Smooth muscle cell (in vitro differentiated cells): ENCODE data around the gene NYNRIN. TPM values are rescaled to one million over a fixed set of nuclear protein-coding genes. Genes with fewer than 3 reads are reported as not detected.

Source experiments
- DNase-seq: peaks from one replicate; lab custom pipeline; 2025; ENCODE audit not compliant: unreplicated experiment; lab: John Stamatoyannopoulos, UW
- H2AFZ ChIP-seq: fragments of 200-600 bp; sonication (generic); 2 replicates; pipeline ENCODE4 v1.6.0; 2016; ENCODE audit warnings: antibody characterized with exemption, low read depth, mild to moderate bottlenecking
- H3F3A ChIP-seq: fragments of 200-600 bp; sonication (generic); 2 replicates; pipeline ENCODE4 v1.6.0; 2017; ENCODE audit warnings: antibody characterized with exemption, low read depth
- H3K27ac ChIP-seq: fragments of 200-600 bp; sonication (generic); 2 replicates; pipeline ENCODE4 v1.5.1; 2016; ENCODE audit warnings: low read depth, mild to moderate bottlenecking
- H3K27me3 ChIP-seq: fragments of 200-600 bp; sonication (generic); 2 replicates; pipeline ENCODE4 v1.6.1; 2016; ENCODE audit warnings: low read depth, mild to moderate bottlenecking
- H3K36me3 ChIP-seq: fragments of 200-600 bp; sonication (generic); 2 replicates; pipeline ENCODE4 v1.5.1; 2016; ENCODE audit warnings: low read depth
- H3K4me1 ChIP-seq: fragments of 200-600 bp; sonication (generic); 2 replicates; pipeline ENCODE4 v1.5.1; 2016; ENCODE audit warnings: low read depth
- H3K4me2 ChIP-seq: fragments of 200-600 bp; sonication (generic); 2 replicates; pipeline ENCODE4 v1.6.0; 2016; ENCODE audit warnings: mild to moderate bottlenecking
- H3K4me3 ChIP-seq: fragments of 200-600 bp; sonication (generic); 2 replicates; pipeline ENCODE4 v1.5.1; 2016; ENCODE audit warnings: mild to moderate bottlenecking
- H3K79me2 ChIP-seq: fragments of 200-600 bp; sonication (generic); 2 replicates; pipeline ENCODE4 v1.6.0; 2016; ENCODE audit warnings: low read depth, mild to moderate bottlenecking
- H3K9ac ChIP-seq: fragments of 200-600 bp; sonication (generic); 2 replicates; pipeline ENCODE4 v1.6.0; 2016; ENCODE audit warnings: low read depth
- H3K9me3 ChIP-seq: fragments of 200-600 bp; sonication (generic); replicated peaks from 2 replicates; pipeline ENCODE4 v1.5.1; 2016; ENCODE audit warnings: low read depth
- H4K20me1 ChIP-seq: fragments of 200-600 bp; sonication (generic); 2 replicates; pipeline ENCODE4 v1.6.0; 2016; ENCODE audit warnings: low read depth
- CTCF ChIP-seq: fragments of 200-600 bp; sonication (generic); IDR thresholded peaks from 2 replicates; pipeline ENCODE4 v1.5.1; 2017; ENCODE audit warnings: borderline replicate concordance, mild to moderate bottlenecking, antibody characterized with exemption; ENCODE audit not compliant: insufficient read depth, poor library complexity, severe bottlenecking
- WGBS: methylation state at CpG from one replicate; pipeline ENCODE4 v1.1.7; 2016; ENCODE audit warnings: low lambda C conversion rate; 5-methylcytosine and 5-hydroxymethylcytosine counted together
- polyA plus RNA-seq: library from polyadenylated mRNA; unstranded; fragments of >200 nt; fragmentation: Nextera tagmentation; extraction: Ambion mirVana; gene quantifications from 2 replicates; pipeline ENCODE4 v1.2.1, GENCODE V29; 2016
- total RNA-seq: library from RNA; depleted of rRNA; stranded (reverse); fragments of >200 nt; gene quantifications from 2 replicates; pipeline ENCODE4 v1.2.3, GENCODE V29; 2014

The NYNRIN gene
- total and polyA plus RNA-seq, 2 experiments from 2014 or later: 30.3 to 38.0 TPM

GRCh38 chr14:24428628-24429394 is 30.0 kb downstream of the NYNRIN start:
- peak overlapping the region; percentile 96 for H3K4me2 ChIP-seq

GRCh38 chr14:24429395-24430142 is 30.8 kb downstream of the NYNRIN start, which contains the start of the genes CBLN3 and KHNYN:
Gene CBLN3, minus strand, starts transcription at chr14:24429668. Its CDS starts 614 bp downstream, at chr14:24429054.
Gene KHNYN, plus strand, starts transcription at chr14:24429954. Its CDS starts 777 bp downstream, at chr14:24430731.
- 9% methylated on average over 40 of the region's 57 CpGs for WGBS
- H3K36me3 ChIP-seq: no peaks in the 10 kb centered on the region
- peak within 1 kb of the TSS; percentile 96 for H3K27ac ChIP-seq
- peak within 1 kb of the TSS; percentile 81 for H3K4me3 ChIP-seq
- TF ChIP-seq CTCF: no peak
- peak within 1 kb of the TSS; percentile 99 for H3K9ac ChIP-seq
- H3K79me2 ChIP-seq: peaks cover 22% of the 10 kb centered on the region
- H3F3A ChIP-seq: peaks cover 5% of the 10 kb centered on the region
- no peaks in the 10 kb centered on the region for H3K27me3 ChIP-seq
- peak within 1 kb of the TSS; percentile 91 for H2AFZ ChIP-seq
- H3K9me3 ChIP-seq: no peaks in the 10 kb centered on the region
- DNase-seq: peak; percentile 90
- peak within 1 kb of the TSS; percentile 96 for H3K4me2 ChIP-seq
- H4K20me1 ChIP-seq: peaks cover 27% of the 10 kb centered on the region
- peaks cover 10% of the 10 kb centered on the region for H3K4me1 ChIP-seq

More at GRCh38 chr14:24428628-24429394, 30.0 kb downstream of the NYNRIN start:
- TF ChIP-seq CTCF: no peak
- no peak for DNase-seq
- H3F3A ChIP-seq: peaks cover 5% of the 10 kb centered on the region
- no peaks in the 10 kb centered on the region for H3K9me3 ChIP-seq
- H3K9ac ChIP-seq: peak overlapping the region; percentile 99
- peaks cover 22% of the 10 kb centered on the region for H3K79me2 ChIP-seq
- H3K36me3 ChIP-seq: no peaks in the 10 kb centered on the region
- H3K4me1 ChIP-seq: peaks cover 10% of the 10 kb centered on the region
- H3K27ac ChIP-seq: peak overlapping the region; percentile 96
- no peaks in the 10 kb centered on the region for H3K27me3 ChIP-seq
- H4K20me1 ChIP-seq: peaks cover 27% of the 10 kb centered on the region
- H2AFZ ChIP-seq: no peak overlapping the region
- 93% methylated on average over 17 of the region's 18 CpGs for WGBS
- peak overlapping the region; percentile 81 for H3K4me3 ChIP-seq

DNA sequence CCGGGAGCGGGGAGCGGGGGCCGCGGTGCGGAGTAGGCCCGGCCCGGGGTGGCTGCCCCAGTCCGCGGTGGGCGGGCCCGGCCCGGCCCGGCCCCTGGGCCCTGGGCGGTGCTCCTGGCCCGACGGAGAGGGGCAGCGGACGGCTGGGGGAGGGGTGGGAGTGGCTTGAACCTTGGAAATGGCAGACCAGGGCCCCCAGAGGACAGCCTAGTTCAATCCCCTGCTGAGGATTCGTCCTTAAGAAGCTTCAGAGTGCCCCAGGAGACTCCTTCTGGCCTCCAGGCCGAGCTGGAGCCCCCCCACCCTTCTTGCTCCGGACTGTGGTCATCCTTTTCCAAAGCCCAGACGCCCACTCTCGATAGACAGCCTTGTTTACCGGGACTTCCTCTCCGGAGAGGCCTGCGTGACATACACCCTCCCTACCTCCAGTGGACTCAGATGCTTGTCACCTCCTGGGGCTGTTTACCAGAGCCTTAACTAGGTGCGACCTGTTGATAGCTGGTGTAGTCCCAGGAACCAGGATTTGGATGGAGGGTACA is 31.4 kb downstream of the NYNRIN start:
- peak; percentile 90 for DNase-seq
- H3K9ac ChIP-seq: peak overlapping the region; percentile 99
- no peaks in the 10 kb centered on the region for H3K36me3 ChIP-seq
- H3K79me2 ChIP-seq: peaks cover 22% of the 10 kb centered on the region
- peaks cover 27% of the 10 kb centered on the region for H4K20me1 ChIP-seq
- H2AFZ ChIP-seq: no peak overlapping the region
- no peak for TF ChIP-seq CTCF
- H3F3A ChIP-seq: peaks cover 12% of the 10 kb centered on the region
- H3K4me3 ChIP-seq: peak overlapping the region; percentile 81
- peak overlapping the region; percentile 96 for H3K27ac ChIP-seq
- WGBS: under 1% methylated on average over 8 of the region's 28 CpGs
- peaks cover 10% of the 10 kb centered on the region for H3K4me1 ChIP-seq
- H3K4me2 ChIP-seq: peak overlapping the region; percentile 96
- H3K9me3 ChIP-seq: no peaks in the 10 kb centered on the region
- H3K27me3 ChIP-seq: no peaks in the 10 kb centered on the region
